ENCODE measurements around the gene XKR7.

Gene XKR7

DNA sequence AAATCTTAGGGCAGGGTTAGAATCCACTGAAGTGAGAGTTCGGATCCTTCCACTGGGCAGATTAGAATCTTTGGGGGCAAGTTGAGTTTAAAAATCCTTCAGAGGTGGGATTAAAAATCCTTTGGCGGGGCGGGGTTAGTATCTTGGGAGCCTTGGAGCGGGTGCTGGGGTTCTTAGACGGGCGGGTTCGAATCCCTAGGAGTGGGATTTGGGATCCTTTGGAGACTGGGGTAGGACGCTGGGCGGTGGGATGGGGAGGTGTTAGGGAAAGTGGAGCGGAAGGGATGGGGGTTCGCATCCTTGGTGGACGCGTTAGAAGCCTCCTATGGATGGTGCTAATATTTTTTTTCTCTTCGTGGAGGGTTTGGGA is 83.8 kb downstream of the XKR7 start:
- no peaks in the 10 kb centered on the region for H3K9me3 ChIP-seq
- no peak for DNase-seq
- intact Hi-C loops (cut with DNase I; ENCODE audit: low total_unique reads): no loop called here
- H3K4me1 ChIP-seq: peaks cover 0 to 19% (median 5%) of the 10 kb centered on the region in 4 donors
- H3K36me3 ChIP-seq: no peaks in the 10 kb centered on the region
- TF ChIP-seq, protein P1, sequence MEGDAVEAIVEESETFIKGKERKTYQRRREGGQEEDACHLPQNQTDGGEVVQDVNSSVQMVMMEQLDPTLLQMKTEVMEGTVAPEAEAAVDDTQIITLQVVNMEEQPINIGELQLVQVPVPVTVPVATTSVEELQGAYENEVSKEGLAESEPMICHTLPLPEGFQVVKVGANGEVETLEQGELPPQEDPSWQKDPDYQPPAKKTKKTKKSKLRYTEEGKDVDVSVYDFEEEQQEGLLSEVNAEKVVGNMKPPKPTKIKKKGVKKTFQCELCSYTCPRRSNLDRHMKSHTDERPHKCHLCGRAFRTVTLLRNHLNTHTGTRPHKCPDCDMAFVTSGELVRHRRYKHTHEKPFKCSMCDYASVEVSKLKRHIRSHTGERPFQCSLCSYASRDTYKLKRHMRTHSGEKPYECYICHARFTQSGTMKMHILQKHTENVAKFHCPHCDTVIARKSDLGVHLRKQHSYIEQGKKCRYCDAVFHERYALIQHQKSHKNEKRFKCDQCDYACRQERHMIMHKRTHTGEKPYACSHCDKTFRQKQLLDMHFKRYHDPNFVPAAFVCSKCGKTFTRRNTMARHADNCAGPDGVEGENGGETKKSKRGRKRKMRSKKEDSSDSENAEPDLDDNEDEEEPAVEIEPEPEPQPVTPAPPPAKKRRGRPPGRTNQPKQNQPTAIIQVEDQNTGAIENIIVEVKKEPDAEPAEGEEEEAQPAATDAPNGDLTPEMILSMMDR (IDR thresholded peaks at IDR 0.05): no peak
- H3K27me3 ChIP-seq: peaks cover 7 to 70% of the 10 kb centered on the region in 2 donors
- peak overlapping the region in 1 of 2 donors; percentile 44 for H3K4me3 ChIP-seq
- no peak overlapping the region for H3K27ac ChIP-seq

DNA sequence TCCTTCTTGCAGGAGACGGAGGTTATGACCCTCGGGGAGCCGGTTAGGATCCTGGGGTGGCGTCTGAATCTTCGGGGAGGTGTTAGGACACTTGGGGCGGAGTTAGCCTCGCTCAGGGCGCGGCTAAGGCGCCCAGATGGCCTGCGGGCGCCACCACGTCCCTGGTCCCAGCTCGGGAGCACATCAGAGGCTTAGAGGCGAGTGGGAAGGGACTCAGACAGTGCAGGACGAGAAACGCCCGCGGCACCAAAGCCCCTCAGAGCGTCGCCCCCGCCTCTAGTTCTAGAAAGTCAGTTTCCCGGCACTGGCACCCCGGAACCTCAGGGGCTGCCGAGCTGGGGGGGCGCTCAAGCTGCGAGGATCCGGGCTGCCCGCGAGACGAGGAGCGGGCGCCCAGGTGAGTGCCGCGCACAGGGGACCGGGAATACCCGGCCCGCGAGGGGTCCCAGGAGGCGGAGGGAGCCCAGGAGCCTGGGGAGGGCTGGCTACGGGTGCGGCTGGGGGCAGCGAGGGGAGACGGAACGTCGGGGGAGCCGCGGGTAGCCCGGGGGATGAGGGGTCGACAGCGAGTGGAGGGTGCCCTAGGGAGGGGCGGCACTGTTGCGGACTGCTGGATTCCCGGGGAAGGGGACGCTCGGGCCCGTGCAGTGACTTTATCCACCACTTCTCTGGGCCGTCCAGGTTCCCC is 84.3 kb downstream of the XKR7 start, which contains the start of gene HCK:
Gene HCK (plus strand): TSS at position 153 of the 688 bp plus-strand sequence.
- Histone ChIP-seq H3K9me3 (no peaks in the 10 kb centered on the region), H3K27me3 (peaks cover 7 to 72% of the 10 kb centered on the region in 2 donors), H3K36me3 (no peaks in the 10 kb centered on the region), H3K4me1 (peaks cover 0 to 19% (median 5%) of the 10 kb centered on the region in 4 donors), H3K27ac (no peak within 1 kb of the TSS), H3K4me3 (peak within 1 kb of the TSS; percentile 42 to 44)
- DNase-seq: peak in 1 of 2 donors; percentile 38
- intact Hi-C loops (cut with DNase I; ENCODE audit: low total_unique reads): no loop called here
- TF ChIP-seq, protein P1 (IDR thresholded peaks at IDR 0.05): no peak

DNA sequence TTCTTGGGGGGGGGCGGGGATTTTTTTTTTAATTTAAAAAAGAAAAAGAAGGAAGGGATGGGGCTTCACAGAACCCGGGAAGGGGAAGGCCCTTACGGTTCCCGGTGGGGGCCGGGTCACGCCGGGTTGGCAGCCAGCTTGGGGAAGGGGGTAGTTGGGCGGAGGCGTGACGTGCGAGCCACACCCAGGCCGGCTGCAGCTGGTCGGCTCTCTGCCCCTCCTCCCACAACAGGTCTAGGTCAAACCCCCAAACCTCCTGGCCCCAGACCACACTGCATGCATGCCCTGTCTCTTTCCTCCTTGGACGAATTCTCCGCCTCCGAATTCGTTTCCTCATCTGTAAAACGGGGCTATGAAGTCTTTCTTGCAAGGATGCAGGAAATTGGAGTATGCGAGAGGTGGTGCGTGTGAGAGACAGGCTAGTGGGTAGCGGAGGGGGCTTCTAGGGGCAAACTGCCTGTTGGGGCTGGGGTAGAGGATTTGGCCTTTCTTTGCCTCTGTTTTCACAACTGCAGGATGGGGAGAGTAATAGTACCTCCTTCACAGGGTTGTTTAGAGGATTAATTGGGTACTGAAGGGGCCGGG is 84.9 kb downstream of the XKR7 start:
- Histone ChIP-seq H3K9me3 (no peaks in the 10 kb centered on the region), H3K4me1 (peaks cover 0 to 19% (median 5%) of the 10 kb centered on the region in 4 donors), H3K27me3 (peaks cover 7 to 71% of the 10 kb centered on the region in 2 donors), H3K27ac (no peak overlapping the region), H3K4me3 (peak overlapping the region; percentile 42 to 44), H3K36me3 (no peaks in the 10 kb centered on the region)
- intact Hi-C loops (cut with DNase I; ENCODE audit: low total_unique reads): no loop called here
- TF ChIP-seq, protein P1 (IDR thresholded peaks at IDR 0.05): no peak
- DNase-seq: peak; percentile 44 to 76

Measured in tibial artery (tissue), 4 donors.